Umbilical cord (tissue), 2 donors: ENCODE measurements around the gene GPR151. TPM values are rescaled to one million over a fixed set of nuclear protein-coding genes. Genes with fewer than 3 reads are reported as not detected.

Source experiments
- DNase-seq: peaks from one replicate; pipeline ENCODE4 v3.0.0-alpha.2; 2015; ENCODE audit warnings: low spot score
- total RNA-seq: library from RNA; depleted of rRNA; stranded (reverse); fragments of >200 nt; gene quantifications from one replicate; pipeline ENCODE4 v1.2.3, GENCODE V29; 2014; ENCODE audit warnings: low replicate concordance; ENCODE audit not compliant: insufficient read depth

The GPR151 gene
- total RNA-seq, 1 donor from 2014 or later = 1.2 TPM

- DNase-seq = no peak
These were observed 4.7 kb upstream of the GPR151 start for GRCh38 chr5:146520731-146521130.

GRCh38 chr5:146519554-146519953, 3.6 kb upstream of the GPR151 start:
- DNase-seq = no peak

GRCh38 chr5:146515473-146516150, 378 bp downstream of the GPR151 start:
- no peak for DNase-seq

GRCh38 chr5:146514575-146514974, 1.4 kb downstream of the GPR151 start:
- DNase-seq = no peak

- DNase-seq = no peak
These were observed 2.5 kb downstream of the GPR151 start for GRCh38 chr5:146513462-146513861.

GRCh38 chr5:146510559-146511125, 5.3 kb downstream of the GPR151 start:
- DNase-seq = no peak

GRCh38 chr5:146507428-146507827, 8.6 kb downstream of the GPR151 start:
- no peak for DNase-seq

GRCh38 chr5:146499680-146500079, 16.3 kb downstream of the GPR151 start:
- DNase-seq = no peak

GRCh38 chr5:146494656-146495055, 21.3 kb downstream of the GPR151 start:
- DNase-seq = no peak

GRCh38 chr5:146490089-146490843, 25.7 kb downstream of the GPR151 start:
- peak; percentile 12 for DNase-seq

- DNase-seq = no peak
These were observed 31.1 kb downstream of the GPR151 start for GRCh38 chr5:146484714-146485391.

GRCh38 chr5:146482775-146483174, 33.2 kb downstream of the GPR151 start:
- DNase-seq = no peak

- no peak for DNase-seq
These were observed 40.1 kb downstream of the GPR151 start for GRCh38 chr5:146475906-146476305.

- no peak for DNase-seq
These were observed 40.7 kb downstream of the GPR151 start for GRCh38 chr5:146475190-146475780.

GRCh38 chr5:146474065-146474464, 41.9 kb downstream of the GPR151 start:
- DNase-seq = no peak

GRCh38 chr5:146467760-146468159, 48.2 kb downstream of the GPR151 start:
- no peak for DNase-seq

GRCh38 chr5:146466521-146467349, 49.3 kb downstream of the GPR151 start:
- peak; percentile 33 for DNase-seq

- no peak for DNase-seq
These were observed 52.5 kb downstream of the GPR151 start for GRCh38 chr5:146463446-146463845.
